Keratinocyte (primary cell): Measurements from ENCODE around the gene SCAMP4.

Source experiments
- CTCF ChIP-seq, 3 experiments: IDR thresholded peaks in 1 of 3; conservative IDR thresholded peaks in 1 of 3; optimal IDR thresholded peaks in 1 of 3; 2 replicates in 2 of 3; 3 replicates in 1 of 3; pipeline versions ENCODE3 to v1.5.1; 2011; ENCODE audit warnings: low read length in 3 of 3, mild to moderate bottlenecking in 3 of 3, moderate library complexity in 2 of 3, control low read depth in 1 of 3, inconsistent platforms in 1 of 3; ENCODE audit not compliant: insufficient read depth in 2 of 3; ENCODE audit errors: extremely low read depth in 1 of 3
- EZH2 ChIP-seq: IDR thresholded peaks from one replicate; pipeline ENCODE4 v1.6.1; 2012; ENCODE audit warnings: inconsistent platforms, mild to moderate bottlenecking, low read length, moderate library complexity

- TF ChIP-seq CTCF (optimal IDR thresholded peaks at IDR 0.05 in 1 of 3, IDR thresholded peaks at IDR 0.05 in 1 of 3, conservative IDR thresholded peaks at IDR 0.05 in 1 of 3; ENCODE audit: extremely low read depth in 1 of 3, insufficient read depth in 2 of 3, low read length in 3 of 3): no peak
- no peak for TF ChIP-seq EZH2
Measured at GRCh38 chr19:1917926-1918325, 12.7 kb downstream of the SCAMP4 start.
